GM19328 (cell line): Measurements from ENCODE around the gene ZNF33A.
A peak's percentile ranks its signal among the peaks of the same experiment; 100 is the strongest.
"Not testable (repeated sequence)": the region's sequence is repeated elsewhere in the genome, so short reads cannot be mapped to it uniquely, and the experiment has no call there.

Source experiments
- ATAC-seq: cut with Tn5 transposase; IDR thresholded peaks from one replicate; pipeline ENCODE4 v1.9.1; 2021; ENCODE audit warnings: mild to moderate bottlenecking, moderate library complexity; ENCODE audit not compliant: unreplicated experiment

Gene ZNF33A

GRCh38 chr10:38010119-38010903 is at the start of gene ZNF33A:
Gene ZNF33A, plus strand, starts transcription at chr10:38010675. Its CDS starts 1,667 bp downstream, at chr10:38012342.
- peak; percentile 85 for ATAC-seq

DNA sequence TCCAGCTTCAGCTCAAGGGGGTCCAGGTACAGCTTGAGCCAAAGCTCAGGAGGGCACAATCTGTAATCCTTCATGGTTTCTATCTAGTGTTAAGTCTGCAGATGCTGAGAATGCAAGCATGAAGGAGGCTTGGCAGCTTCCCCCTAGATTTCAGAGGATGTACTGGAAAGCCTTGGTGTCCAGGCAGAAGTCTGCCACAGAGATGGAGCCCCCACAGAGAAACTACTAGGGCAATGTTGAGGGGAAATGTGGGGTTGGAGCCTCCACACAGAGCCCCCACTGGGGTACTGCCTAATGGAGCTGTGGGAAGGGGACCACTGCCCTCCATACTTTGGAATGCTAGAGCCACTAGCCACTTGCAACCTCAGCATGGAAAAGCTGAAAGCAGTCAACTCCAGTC is 45.5 kb upstream of the ZNF33A start:
- no peak for ATAC-seq

- ATAC-seq, result no peak
Measured at GRCh38 chr10:37972396-37972795, 38.1 kb upstream of the ZNF33A start.

DNA sequence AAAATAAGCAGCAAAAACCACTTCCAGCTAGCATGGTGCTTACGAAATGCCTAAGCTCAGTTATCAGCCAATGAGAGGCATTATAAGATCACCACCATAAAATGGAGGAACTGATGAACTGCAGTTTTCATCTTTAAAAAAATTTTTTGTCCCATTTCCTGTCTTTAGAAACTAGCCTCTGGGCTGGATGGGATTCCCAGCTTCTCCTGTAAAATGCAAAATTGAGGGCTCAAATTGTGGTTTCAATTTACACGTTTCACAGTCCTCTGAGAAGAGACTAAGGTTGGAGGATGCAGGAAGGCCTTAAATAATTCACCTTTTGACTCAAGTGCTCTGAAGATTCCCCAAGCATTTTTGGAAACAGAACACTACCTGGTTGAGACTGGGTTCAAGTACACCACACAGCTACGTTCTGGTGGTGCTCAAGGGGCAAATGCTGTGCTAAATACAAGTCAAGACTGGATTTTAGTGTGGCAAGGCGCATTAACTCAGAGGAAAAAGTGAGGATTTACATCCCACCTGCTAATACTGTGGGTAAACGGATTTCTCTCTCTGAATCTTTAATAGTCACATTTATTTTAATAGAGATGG is 35.0 kb upstream of the ZNF33A start:
- no peak for ATAC-seq

GRCh38 chr10:37976091-37976879 is 34.2 kb upstream of the ZNF33A start, which contains the start of gene ZNF25:
Gene ZNF25, minus strand, starts transcription at chr10:37976647. Its CDS starts 4,925 bp downstream, at chr10:37971722.
- peak; percentile 97 for ATAC-seq

DNA sequence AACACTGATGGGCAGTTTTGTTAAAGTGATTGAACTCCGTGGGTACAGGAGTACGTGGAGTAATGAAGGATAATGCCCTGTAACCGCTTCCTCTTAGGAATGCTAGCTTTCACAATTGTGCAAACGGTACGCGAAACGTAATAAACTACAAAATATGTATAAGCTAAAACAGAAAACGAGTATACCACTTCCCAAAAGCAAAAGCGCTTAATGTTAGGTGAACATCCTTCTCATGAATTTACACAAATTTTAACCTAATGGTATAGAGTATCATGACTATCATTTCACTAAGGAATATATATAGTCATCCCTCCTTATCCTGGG is 33.6 kb upstream of the ZNF33A start:
- peak; percentile 0 for ATAC-seq

DNA sequence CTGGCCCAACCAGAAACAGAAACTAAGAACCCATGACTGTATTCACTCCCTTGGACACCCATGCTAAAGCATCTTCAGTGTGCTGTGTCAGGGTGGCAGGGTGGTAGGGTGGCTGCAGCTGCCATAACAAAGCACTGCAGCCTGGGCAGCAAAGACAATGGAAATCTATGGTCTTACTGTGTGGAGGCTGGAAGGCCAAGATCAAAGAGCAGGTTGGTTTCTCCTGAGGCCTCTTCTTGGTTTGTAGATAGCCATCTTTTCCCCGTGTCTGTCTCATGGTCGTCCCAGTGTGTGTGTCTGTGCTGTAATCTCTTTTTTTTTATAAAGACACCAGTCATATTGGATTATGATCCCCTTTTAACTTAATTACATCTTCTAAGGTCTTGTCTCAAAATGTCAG is 18.8 kb upstream of the ZNF33A start:
- ATAC-seq, result no peak

DNA sequence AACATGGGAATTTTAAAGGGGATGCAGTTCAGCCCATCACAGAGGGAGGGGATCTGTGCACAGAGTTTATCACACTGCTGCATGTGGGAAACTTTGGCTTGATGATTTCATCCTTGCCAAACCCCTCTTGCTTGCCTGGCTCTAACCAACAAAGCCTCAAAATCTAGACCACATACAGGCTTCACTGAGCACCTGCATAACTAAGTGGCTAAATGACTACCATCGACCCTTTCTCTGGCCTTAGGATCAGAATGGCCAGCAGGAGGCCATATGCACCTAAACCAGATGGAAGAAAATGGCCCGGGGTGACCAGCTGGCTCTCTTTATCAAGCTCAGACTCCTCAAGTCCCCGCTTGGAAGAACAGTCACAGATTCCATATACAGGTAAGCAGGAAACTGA is 18.4 kb upstream of the ZNF33A start:
- ATAC-seq, result no peak

DNA sequence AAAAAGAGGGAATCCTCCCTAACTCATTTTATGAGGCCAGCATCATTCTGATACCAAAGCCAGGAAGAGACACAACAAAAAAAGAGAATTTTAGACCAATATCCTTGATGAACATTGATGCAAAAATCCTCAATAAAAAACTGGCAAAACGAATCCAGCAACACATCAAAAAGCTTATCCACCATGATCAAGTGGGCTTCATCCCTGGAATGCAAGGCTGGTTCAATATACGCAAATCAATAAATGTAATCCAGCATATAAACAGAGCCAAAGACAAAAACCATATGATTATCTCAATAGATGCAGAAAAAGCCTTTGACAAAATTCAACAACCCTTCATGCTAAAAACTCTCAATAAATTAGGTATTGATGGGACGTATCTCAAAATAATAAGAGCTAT is 11.6 kb upstream of the ZNF33A start:
- ATAC-seq, result not testable (repeated sequence)

- not testable (repeated sequence) for ATAC-seq
Measured at GRCh38 chr10:38000474-38000873, 10.0 kb upstream of the ZNF33A start.

GRCh38 chr10:38003026-38003425 is 7.4 kb upstream of the ZNF33A start:
- no peak for ATAC-seq

DNA sequence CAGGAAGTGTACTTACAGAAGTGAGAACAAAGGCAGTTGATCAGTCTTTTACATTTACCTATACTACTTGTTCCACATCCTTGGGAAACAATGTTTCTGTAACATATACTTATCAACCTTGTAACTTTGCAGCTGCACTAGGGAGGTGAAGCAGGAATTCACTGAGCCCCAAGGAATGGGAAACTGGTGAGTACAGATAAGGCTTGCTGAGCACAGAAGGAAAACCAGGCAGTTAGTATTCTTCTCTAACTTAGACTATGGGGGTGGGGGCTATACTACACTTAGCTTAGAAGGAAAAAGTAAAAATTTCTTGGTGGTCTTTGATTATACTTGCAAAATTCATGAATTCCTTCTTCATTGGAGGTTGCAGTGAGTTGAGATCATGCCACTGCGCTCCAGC is 6.9 kb upstream of the ZNF33A start:
- ATAC-seq, result no peak

DNA sequence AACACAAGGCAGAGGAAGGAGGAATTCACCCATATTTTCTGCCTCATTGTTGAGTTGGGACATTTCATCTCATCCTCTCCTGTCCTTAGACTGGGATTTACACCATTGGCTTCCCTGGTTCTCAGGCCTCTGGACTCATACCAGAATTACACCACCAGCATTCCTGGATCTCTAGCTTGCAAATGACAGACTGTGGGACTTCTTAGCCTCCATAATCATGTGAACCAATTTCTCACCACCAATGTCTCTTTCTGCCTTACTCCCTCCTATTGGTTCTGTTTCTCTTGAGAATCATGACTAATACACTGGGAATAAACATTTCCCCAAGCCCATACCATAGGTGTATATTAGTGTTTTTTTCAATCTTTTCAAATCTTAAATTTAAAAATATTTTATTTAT is 2.9 kb upstream of the ZNF33A start:
- ATAC-seq, result no peak

- ATAC-seq, result no peak
Measured at GRCh38 chr10:38007991-38008390, 2.5 kb upstream of the ZNF33A start.

DNA sequence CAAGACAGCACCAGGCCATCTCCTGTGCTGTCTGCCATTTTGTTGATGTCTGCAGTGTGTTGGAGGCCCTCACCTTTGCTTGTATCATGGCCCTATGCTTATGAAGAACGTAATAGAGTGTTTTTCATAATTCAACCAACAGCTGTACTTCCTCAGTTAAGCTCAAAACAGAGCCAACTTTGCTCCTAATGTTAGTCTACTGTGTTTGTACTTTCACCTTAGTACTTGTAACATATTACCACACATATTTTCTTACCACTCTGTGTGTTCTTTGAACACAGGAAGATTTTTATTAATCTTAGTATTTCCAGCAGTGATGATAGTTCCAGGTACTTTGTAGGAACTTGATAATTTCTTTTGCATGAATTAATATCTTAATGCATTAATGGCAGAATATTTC is 5.9 kb downstream of the ZNF33A start:
- no peak for ATAC-seq

DNA sequence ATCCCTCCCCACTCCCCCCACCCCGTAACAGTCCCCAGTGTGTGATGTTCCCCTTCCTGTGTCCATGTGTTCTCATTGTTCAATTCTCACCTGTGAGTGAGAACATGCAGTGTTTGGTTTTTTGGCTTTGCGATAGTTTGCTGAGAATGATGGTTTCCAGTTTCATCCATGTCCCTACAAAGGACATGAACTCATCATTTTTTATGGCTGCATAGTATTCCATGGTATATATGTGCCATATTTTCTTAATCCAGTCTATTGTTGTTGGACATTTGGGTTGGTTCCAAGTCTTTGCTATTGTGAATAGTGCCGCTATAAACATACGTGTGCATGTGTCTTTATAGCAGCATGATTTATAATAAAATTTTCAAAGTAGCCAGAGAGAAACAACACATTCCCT is 8.6 kb downstream of the ZNF33A start:
- ATAC-seq, result not testable (repeated sequence)

- ATAC-seq, result peak; percentile 85
Measured at GRCh38 chr10:38025283-38025682, 14.8 kb downstream of the ZNF33A start.

GRCh38 chr10:38027986-38028385 is 17.5 kb downstream of the ZNF33A start:
- no peak for ATAC-seq

DNA sequence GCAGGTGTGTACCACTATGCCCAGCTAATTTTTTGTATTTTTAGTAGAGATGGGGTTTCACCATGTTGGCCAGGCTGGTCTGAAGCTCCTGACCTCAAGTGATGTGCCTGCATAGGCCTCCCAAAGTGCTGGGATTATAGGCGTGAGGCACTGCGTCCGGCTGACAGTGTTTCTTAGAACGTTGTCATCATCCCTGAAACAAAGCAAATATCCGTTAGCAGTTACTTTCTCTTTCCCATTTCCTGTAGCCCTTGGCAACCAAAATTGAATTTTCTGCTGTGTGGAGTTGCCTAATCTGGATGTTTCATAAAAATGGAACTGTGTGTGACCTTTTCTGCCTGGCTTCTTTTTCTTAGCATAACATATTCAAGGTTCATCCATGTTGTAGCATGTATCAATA is 22.4 kb downstream of the ZNF33A start:
- ATAC-seq, result no peak

DNA sequence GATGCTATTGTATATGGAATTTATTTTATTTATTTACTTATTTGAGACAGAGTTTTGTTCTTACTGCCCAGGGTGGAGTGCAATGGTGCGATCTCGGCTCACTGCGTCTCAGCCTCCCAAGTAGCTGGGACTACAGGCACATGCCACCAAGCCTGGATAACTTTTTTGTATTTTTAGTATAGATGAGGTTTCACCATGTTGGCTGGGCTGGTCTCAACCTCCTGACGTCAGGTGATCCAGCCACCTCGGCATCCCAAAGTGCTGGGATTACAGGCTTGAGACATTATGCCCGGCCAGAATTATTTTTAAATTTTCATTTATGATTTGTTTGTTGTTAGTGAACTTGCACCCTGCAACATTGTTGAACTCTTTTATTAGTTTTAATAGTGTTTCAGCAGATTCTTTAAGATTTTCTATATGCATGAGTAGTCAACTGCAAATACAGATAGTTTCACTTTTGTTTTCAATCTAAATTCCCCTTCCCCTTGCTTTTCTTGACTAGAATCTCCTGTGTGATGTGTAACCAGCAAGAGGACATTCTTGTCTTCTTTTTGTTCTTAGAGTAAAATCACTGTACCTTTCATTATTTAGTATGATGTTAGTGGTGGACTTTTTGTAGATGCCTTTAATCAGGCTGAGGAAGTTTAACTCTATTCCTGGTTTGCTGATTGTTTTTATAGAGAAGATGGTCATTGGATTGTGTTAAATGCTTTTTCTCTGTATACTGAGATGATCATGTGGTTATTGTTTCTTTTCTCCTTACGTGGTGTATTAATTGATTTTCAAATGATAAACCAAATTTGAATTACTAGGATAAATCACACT is 27.8 kb downstream of the ZNF33A start:
- peak; percentile 90 for ATAC-seq

DNA sequence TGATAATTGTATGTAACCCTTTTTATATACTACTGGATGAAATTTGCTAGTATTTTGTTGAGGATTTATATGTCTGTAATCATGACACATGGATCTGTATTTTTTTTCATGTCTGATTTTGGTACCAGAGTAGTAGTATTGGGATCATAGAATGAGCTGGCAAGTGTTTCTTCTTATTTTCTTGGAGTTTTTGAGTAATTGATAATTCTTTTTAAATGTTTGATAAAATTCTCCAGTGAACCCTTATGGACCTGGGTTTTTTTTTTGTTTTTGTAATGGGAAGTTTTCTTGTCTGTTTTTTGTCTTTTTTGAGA is 28.4 kb downstream of the ZNF33A start:
- ATAC-seq, result no peak
